ES-I3 (cell line): ENCODE results near the gene TNNC2.

ENCODE experiments used
- H3K36me3 ChIP-seq: 2 replicates; pipeline ENCODE4 v1.6.1; 2013; ENCODE audit warnings: mild to moderate bottlenecking, low read length, control low read depth, moderate library complexity; ENCODE audit not compliant: insufficient read depth
- H3K4me1 ChIP-seq: 2 replicates; pipeline ENCODE4 v1.6.1; 2013; ENCODE audit warnings: mild to moderate bottlenecking, control low read depth, low read length; ENCODE audit not compliant: insufficient read depth
- H3K9ac ChIP-seq: 2 replicates; pipeline ENCODE4 v1.6.1; 2013; ENCODE audit warnings: low read depth, mild to moderate bottlenecking, low read length, moderate library complexity
- H3K9me3 ChIP-seq: 2 replicates; pipeline ENCODE4 v1.6.1; 2013; ENCODE audit warnings: mild to moderate bottlenecking, low read length, moderate library complexity; ENCODE audit not compliant: control insufficient read depth, insufficient read depth

Gene TNNC2

GRCh38 chr20:45796337-45797065, 30.6 kb downstream of the TNNC2 start:
- H3K36me3 ChIP-seq, result peaks cover 6% of the 10 kb centered on the region; the same call in 1 of the 2 replicates
- no peak overlapping the region for H3K9ac ChIP-seq
- H3K9me3 ChIP-seq, result no peaks in the 10 kb centered on the region
- 0 out of 2 replicates have a peak, but pooled peaks cover 5% of the 10 kb centered on the region for H3K4me1 ChIP-seq

DNA sequence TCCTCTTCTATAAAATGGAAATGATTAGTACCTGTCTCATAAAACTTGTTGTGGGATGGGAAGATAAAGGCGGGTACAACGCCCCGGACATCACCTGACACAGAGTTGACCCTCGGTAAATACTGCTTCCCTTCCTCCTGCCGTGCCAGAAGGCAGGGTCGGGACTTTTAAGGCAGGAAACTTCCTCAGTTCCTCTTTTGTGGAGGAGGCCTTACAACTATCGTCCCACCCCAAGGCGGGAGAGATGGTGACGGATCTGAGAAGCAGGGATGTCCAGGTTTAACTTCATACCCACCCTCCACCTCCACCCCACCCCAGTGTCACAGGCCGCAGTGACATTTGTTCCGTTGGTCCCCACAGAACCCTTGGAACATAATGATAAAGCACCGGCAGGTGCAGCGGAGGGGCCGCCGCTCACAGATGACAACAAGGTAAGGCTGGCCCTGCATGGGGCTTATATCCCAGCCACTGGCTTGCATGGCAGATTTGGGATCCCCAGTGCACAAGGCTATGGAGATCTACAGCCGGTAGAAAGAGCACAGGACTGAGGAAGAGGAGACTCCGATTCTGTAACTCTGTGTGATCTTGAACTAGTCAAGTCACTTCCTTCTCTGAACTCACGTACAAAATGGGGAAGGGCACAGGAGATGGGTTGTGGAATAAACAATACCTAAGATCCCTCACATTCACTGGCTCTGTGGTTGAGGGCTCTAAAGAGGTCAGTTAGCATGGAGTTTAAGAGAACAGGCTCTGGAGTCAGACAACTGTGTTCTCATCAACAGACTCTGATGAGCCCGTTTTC, 34.6 kb downstream of the TNNC2 start:
- Histone ChIP-seq H3K9me3 (no peaks in the 10 kb centered on the region), H3K4me1 (0 out of 2 replicates have a peak, but pooled peaks cover 5% of the 10 kb centered on the region), H3K36me3 (peaks cover 4% of the 10 kb centered on the region; the same call in 1 of the 2 replicates), H3K9ac (peak overlapping the region; percentile 72)

DNA sequence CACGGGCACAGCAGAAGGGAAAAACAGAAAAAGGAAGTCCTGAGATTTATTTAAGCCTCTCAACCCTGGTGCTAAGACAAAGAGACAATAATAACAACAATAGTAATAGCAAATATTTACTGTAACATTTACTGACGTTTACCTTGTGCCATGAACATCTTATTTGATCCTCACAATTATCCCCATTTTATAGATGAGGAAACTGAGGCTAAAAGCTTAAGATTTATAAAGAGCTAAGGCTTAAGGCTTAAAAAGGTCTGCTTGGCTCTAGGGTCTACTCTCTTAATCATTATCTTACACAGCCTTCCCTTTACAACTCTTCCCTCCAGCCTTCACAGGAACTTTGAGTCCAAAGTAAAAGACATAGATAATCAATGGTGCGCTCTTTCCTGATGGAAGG, 38.8 kb downstream of the TNNC2 start:
- H3K9ac ChIP-seq, result no peak overlapping the region
- no peaks in the 10 kb centered on the region for H3K36me3 ChIP-seq
- no peaks in the 10 kb centered on the region for H3K9me3 ChIP-seq
- 0 out of 2 replicates have a peak, but pooled peaks cover 5% of the 10 kb centered on the region for H3K4me1 ChIP-seq

- Histone ChIP-seq H3K9ac (no peak overlapping the region), H3K4me1 (no peaks in the 10 kb centered on the region), H3K9me3 (no peaks in the 10 kb centered on the region), H3K36me3 (no peaks in the 10 kb centered on the region)
Measured at GRCh38 chr20:45783656-45784294, 43.3 kb downstream of the TNNC2 start.

DNA sequence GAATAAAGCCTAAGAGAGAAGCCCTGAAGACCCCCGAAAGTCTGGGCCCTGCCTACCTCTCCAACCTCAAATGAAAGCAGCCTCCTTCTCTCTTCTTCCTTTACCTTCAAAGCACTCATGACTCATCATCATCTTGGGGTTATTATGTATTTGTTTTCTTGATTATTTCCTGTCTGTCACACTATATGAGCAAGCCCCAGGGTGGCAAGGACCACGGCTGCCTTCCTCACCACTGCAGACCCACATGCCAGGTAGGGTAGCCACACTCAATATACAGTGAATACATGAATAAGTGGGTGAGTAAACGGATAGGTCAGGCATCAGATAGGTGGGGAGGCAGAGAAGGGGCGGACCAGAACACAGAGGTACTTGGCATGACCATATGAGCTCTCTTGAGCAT, 44.2 kb downstream of the TNNC2 start:
- Histone ChIP-seq H3K9ac (no peak overlapping the region), H3K36me3 (no peaks in the 10 kb centered on the region), H3K4me1 (no peaks in the 10 kb centered on the region), H3K9me3 (no peaks in the 10 kb centered on the region)

GRCh38 chr20:45781391-45781931, 45.7 kb downstream of the TNNC2 start:
- Histone ChIP-seq H3K4me1 (no peaks in the 10 kb centered on the region), H3K36me3 (no peaks in the 10 kb centered on the region), H3K9ac (no peak overlapping the region), H3K9me3 (no peaks in the 10 kb centered on the region)

- no peaks in the 10 kb centered on the region for H3K4me1 ChIP-seq
- no peak overlapping the region for H3K9ac ChIP-seq
- no peaks in the 10 kb centered on the region for H3K9me3 ChIP-seq
- H3K36me3 ChIP-seq, result no peaks in the 10 kb centered on the region
Measured at GRCh38 chr20:45780159-45780558, 47.0 kb downstream of the TNNC2 start.

DNA sequence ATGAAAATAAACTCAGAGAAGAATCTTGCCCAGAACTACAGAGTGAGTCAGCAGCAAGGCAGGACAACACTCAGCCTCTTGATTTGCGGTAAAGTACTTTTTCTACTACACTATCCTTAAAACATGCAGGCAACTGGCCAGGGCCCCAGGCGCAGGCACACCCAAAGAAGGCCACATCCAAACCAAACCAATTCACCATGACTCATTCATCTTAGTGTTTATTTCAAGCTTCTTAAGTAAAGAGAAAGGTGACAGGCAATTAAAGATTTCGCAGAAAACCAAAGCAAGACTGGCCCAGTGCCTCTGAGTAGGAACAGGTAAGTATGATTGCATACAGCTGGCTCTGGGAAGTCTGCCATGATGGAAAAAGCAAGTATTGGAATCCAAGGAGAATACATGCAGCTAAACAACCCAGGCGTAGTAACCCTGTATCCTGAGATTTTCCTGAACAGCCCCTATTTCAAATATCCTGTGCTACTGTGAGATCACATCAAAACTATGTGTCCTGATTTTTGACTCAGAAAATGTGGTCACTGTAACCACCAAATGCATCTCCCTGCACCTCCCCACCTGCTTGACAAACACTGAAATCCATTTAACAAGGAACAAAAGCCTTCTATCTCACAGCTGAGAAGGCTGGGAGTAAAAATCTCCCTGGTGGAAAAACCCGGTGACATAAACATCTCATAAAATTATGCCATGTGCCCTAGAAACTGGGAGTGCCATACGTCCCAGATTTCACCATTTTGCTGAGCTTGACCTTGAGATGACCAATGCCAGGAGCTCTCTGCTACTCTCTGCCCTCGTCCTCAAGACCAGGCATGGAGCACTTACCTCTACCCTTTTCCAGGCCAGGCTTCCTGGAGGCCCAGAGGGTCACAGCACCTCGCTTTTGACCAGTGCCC, 47.8 kb downstream of the TNNC2 start:
- H3K36me3 ChIP-seq, result no peaks in the 10 kb centered on the region
- no peaks in the 10 kb centered on the region for H3K4me1 ChIP-seq
- no peak overlapping the region for H3K9ac ChIP-seq

DNA sequence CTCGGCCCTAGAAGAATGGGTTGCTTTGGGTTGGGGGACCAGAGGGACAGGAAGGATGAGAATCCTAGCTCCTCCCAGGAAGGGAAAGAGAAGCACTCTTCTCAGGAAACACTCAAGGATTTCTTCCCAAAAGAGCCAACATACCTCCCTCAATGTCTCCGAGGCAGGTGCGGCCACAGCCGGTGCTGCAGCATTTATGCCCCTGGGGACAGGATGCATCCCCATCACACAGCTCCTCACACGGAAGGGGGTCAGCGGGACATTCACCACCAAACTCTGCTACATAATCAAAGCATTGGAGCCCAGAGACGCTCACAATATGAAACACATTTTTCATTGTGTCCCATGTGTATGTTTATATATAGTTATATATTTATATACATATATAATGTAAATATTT, 50.2 kb downstream of the TNNC2 start:
- Histone ChIP-seq H3K9ac (no peak overlapping the region), H3K36me3 (no peaks in the 10 kb centered on the region), H3K9me3 (no peaks in the 10 kb centered on the region), H3K4me1 (no peaks in the 10 kb centered on the region)

More for the DNA sequence above, 47.8 kb downstream of the TNNC2 start:
- no peaks in the 10 kb centered on the region for H3K9me3 ChIP-seq

- no peaks in the 10 kb centered on the region for H3K36me3 ChIP-seq
- H3K9me3 ChIP-seq, result no peaks in the 10 kb centered on the region
- no peak overlapping the region for H3K9ac ChIP-seq
- peaks cover 3% of the 10 kb centered on the region; the same call in 1 of the 2 replicates for H3K4me1 ChIP-seq
Measured at GRCh38 chr20:45775411-45775810, 51.7 kb downstream of the TNNC2 start.

- Histone ChIP-seq H3K36me3 (no peaks in the 10 kb centered on the region), H3K9ac (no peak overlapping the region), H3K9me3 (no peaks in the 10 kb centered on the region), H3K4me1 (peaks cover 3% of the 10 kb centered on the region; the same call in 1 of the 2 replicates)
Measured at GRCh38 chr20:45774945-45775344, 52.2 kb downstream of the TNNC2 start.
